T-helper 2 cell treated with Interferon-gamma antibody and Interleukin-4, amounts not matched to agents 5 μg/mL and 100 μg/mL, for 36 hours (primary cell): Measurements from ENCODE around the gene STX7.

Experiments used
- DNase-seq: peaks from one replicate; pipeline ENCODE4 v3.0.0; 2021; ENCODE audit warnings: low spot score
- H3K27ac Mint-ChIP-seq: one replicate; pipeline ENCODE4 v1.8.0; 2021; ENCODE audit warnings: mild to moderate bottlenecking, mixed read lengths
- H3K27me3 Mint-ChIP-seq: one replicate; pipeline ENCODE4 v1.8.0; 2021; ENCODE audit warnings: low read depth, mixed read lengths
- H3K36me3 Mint-ChIP-seq: one replicate; pipeline ENCODE4 v1.8.0; 2021; ENCODE audit warnings: low read depth, mixed read lengths
- H3K4me1 Mint-ChIP-seq: one replicate; pipeline ENCODE4 v1.8.0; 2021; ENCODE audit warnings: low read depth, mixed read lengths
- H3K4me3 Mint-ChIP-seq: one replicate; pipeline ENCODE4 v1.8.0; 2022; ENCODE audit warnings: mild to moderate bottlenecking, moderate library complexity, mixed read lengths
- H3K9me3 Mint-ChIP-seq: one replicate; pipeline ENCODE4 v1.8.0; 2021; ENCODE audit warnings: mixed read lengths

Gene STX7

DNA sequence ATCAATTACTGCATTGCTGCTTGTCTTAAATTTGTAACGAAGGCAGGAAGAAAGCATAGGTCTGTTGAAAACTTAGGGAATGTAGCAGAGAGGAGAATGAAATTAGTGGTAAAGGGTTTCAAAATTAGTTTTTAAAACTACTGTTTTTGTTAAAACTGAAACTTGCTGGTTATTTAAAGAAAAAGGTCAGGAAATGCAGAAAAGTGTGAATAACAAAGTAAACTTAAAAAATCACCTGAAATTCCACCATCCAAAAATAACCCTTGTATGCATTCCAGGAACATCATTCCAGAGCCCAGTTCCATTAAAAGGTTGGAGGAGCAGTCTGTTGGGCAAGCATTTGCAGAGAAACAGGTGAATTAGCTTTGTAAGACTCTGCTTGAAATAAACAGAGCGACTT lies 108.6 kb downstream of the STX7 start:
- no peak for DNase-seq
- no peak overlapping the region for H3K27ac Mint-ChIP-seq
- H3K36me3 Mint-ChIP-seq: no peaks in the 10 kb centered on the region

GRCh38 chr6:132401618-132402285 lies 111.2 kb downstream of the STX7 start:
- DNase-seq: no peak
- Mint-ChIP-seq H3K4me3 (no peak overlapping the region), H3K4me1 (no peaks in the 10 kb centered on the region), H3K27me3 (peaks cover 65% of the 10 kb centered on the region), H3K9me3 (no peaks in the 10 kb centered on the region), H3K36me3 (no peaks in the 10 kb centered on the region), H3K27ac (no peak overlapping the region)

More for the DNA sequence above, 108.6 kb downstream of the STX7 start:
- Mint-ChIP-seq H3K4me3 (no peak overlapping the region), H3K27me3 (peaks cover 64% of the 10 kb centered on the region), H3K4me1 (no peaks in the 10 kb centered on the region), H3K9me3 (no peaks in the 10 kb centered on the region)

DNA sequence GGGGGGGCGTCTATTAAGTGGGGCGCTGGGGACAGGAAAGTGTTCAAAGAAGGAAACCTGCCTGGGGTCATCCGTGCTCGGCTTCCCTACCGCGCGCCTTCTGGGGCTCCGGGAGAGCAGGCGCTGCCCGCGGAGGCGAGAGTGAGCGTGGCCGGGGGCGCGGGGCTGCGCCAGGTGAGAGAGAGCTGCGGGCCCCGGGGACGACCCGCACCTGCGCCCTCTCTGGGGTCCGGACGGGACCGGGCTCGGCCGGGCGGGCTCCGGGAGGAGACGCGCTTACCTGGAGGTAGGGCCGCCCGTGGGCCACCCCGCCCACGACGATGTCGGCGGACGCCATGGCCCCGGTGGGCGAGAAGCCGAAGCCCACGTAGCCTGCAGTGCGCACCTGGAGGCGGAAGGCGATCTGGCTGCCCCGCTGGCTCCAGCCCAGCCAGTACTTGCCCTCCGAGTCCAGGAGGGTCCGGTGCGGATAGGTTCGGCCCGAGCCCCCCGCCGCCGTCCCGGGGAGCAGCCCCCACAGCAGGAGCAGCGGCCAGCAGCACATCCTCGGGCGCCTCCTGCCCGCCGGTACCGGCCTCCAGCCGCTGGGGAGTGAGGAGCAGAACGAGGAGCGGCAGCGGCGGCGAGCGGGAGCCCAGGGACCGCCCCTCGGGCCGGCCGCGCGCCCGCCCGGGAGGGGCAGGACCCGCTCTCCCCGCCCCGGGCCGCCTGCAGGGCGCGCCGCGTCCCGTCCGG lies 111.9 kb downstream of the STX7 start, which contains the start of gene MOXD1:
Gene MOXD1 (minus strand): TSS at position 593 of the 735 bp plus-strand sequence. CDS start 49 bp downstream, at position 544.
- no peak within 1 kb of the TSS for H3K27ac Mint-ChIP-seq
- H3K27me3 Mint-ChIP-seq: peaks cover 65% of the 10 kb centered on the region
- DNase-seq: no peak
- H3K4me1 Mint-ChIP-seq: no peaks in the 10 kb centered on the region
- no peaks in the 10 kb centered on the region for H3K36me3 Mint-ChIP-seq
- H3K4me3 Mint-ChIP-seq: no peak within 1 kb of the TSS
- no peaks in the 10 kb centered on the region for H3K9me3 Mint-ChIP-seq

DNA sequence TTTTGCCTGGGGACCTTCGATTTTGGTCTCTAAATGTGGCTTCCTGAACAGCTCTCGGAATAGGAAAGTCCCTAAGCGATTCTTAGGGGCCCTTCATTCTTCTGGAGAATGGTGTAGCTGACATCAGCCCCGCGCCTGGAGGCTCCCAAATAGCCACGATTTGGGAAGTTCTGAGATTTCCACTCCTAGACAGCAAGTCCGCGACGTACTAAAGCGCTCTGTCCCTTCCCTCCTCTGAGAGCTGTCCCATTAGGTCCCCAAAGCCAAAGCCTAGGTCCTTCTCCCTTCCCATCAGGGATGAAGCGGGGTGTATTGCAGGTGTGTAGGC lies 112.4 kb downstream of the STX7 start:
- Mint-ChIP-seq H3K9me3 (no peaks in the 10 kb centered on the region), H3K27ac (no peak overlapping the region), H3K27me3 (peaks cover 61% of the 10 kb centered on the region), H3K4me3 (no peak overlapping the region), H3K4me1 (no peaks in the 10 kb centered on the region), H3K36me3 (no peaks in the 10 kb centered on the region)
- DNase-seq: no peak

DNA sequence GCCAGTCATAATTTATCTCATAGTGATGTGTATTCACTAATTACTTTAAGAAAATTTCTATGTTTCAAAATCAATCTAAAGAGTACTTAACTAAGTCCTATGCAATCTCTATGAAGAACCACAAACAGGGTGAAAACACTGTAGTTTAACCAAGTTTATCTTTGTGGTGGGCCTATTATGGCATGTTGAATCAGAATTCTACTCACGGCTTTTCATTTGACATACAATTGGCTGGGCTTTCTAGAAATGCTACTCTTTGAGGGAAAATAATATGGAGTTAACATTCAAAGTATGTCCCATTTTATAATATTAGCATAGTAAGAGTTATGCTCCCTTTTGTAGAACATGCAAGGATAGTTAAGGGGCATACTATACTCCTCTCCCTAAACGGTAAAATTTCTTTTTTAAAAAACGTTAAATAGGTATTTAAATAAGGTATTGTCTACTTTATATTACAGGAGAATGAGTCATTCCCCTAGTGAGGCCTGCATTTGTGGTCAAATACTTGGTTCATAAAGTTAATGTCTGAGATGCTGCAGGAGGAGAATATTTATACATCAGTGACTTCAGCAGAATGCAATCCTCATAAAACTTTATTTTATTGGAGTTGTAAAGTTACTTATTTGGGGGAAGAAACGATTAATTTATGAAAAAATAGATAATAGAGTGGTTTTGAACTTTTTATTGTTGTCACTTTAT lies 113.4 kb downstream of the STX7 start:
- Mint-ChIP-seq H3K4me3 (no peak overlapping the region), H3K27ac (no peak overlapping the region), H3K9me3 (peaks cover 10% of the 10 kb centered on the region), H3K27me3 (peaks cover 68% of the 10 kb centered on the region), H3K36me3 (no peaks in the 10 kb centered on the region), H3K4me1 (no peaks in the 10 kb centered on the region)
- DNase-seq: no peak
